Osteocyte (in vitro differentiated cells): Measurements from ENCODE around the gene HOXA3. TPM values are rescaled to one million over a fixed set of nuclear protein-coding genes. Genes with fewer than 3 reads are reported as not detected.

ENCODE experiments used
- DNase-seq: peaks from one replicate; pipeline ENCODE4 v3.0.0; 2021; ENCODE audit warnings: mixed read lengths; ENCODE audit not compliant: unreplicated experiment; ENCODE audit errors: extremely low spot score
- H3K27ac Mint-ChIP-seq: one replicate; pipeline ENCODE4 v1.8.0; 2021; ENCODE audit warnings: mild to moderate bottlenecking, mixed read lengths; ENCODE audit not compliant: unreplicated experiment
- H3K27me3 Mint-ChIP-seq: one replicate; pipeline ENCODE4 v1.8.0; 2021; ENCODE audit warnings: mixed read lengths; ENCODE audit not compliant: unreplicated experiment
- H3K36me3 Mint-ChIP-seq: one replicate; pipeline ENCODE4 v1.8.0; 2021; ENCODE audit warnings: mixed read lengths; ENCODE audit not compliant: unreplicated experiment
- H3K4me1 Mint-ChIP-seq: one replicate; pipeline ENCODE4 v1.8.0; 2021; ENCODE audit warnings: mixed read lengths; ENCODE audit not compliant: unreplicated experiment
- H3K4me3 Mint-ChIP-seq: one replicate; pipeline ENCODE4 v1.8.0; 2021; ENCODE audit warnings: mild to moderate bottlenecking, moderate library complexity, mixed read lengths; ENCODE audit not compliant: unreplicated experiment
- H3K9me3 Mint-ChIP-seq: one replicate; pipeline ENCODE4 v1.8.0; 2021; ENCODE audit warnings: mixed read lengths; ENCODE audit not compliant: unreplicated experiment
- total RNA-seq: library from RNA; stranded (reverse); gene quantifications from 2 replicates; pipeline ENCODE4 v1.2.1, GENCODE V29; 2021
- TF ChIP-seq, protein P1 (sequence below): fragments of 200-600 bp; sonication (generic); IDR thresholded peaks from 2 replicates; pipeline ENCODE4 v1.5.0; 2021; ENCODE audit warnings: antibody characterized with exemption, mild to moderate bottlenecking, moderate library complexity

HOXA3 gene
- total RNA-seq, 1 donor from 2014 or later: not detected

GRCh38 chr7:27092819-27093110, 59.6 kb downstream of the HOXA3 start:
- Mint-ChIP-seq H3K27me3 (peaks cover 83% of the 10 kb centered on the region), H3K4me3 (no peak overlapping the region), H3K27ac (no peak overlapping the region), H3K9me3 (no peaks in the 10 kb centered on the region), H3K36me3 (no peaks in the 10 kb centered on the region), H3K4me1 (peaks cover 10% of the 10 kb centered on the region)
- TF ChIP-seq, protein P1, sequence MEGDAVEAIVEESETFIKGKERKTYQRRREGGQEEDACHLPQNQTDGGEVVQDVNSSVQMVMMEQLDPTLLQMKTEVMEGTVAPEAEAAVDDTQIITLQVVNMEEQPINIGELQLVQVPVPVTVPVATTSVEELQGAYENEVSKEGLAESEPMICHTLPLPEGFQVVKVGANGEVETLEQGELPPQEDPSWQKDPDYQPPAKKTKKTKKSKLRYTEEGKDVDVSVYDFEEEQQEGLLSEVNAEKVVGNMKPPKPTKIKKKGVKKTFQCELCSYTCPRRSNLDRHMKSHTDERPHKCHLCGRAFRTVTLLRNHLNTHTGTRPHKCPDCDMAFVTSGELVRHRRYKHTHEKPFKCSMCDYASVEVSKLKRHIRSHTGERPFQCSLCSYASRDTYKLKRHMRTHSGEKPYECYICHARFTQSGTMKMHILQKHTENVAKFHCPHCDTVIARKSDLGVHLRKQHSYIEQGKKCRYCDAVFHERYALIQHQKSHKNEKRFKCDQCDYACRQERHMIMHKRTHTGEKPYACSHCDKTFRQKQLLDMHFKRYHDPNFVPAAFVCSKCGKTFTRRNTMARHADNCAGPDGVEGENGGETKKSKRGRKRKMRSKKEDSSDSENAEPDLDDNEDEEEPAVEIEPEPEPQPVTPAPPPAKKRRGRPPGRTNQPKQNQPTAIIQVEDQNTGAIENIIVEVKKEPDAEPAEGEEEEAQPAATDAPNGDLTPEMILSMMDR: no peak
- DNase-seq: no peak

GRCh38 chr7:27091941-27092818, 60.2 kb downstream of the HOXA3 start:
- no peak overlapping the region for H3K4me3 Mint-ChIP-seq
- H3K27me3 Mint-ChIP-seq: peaks cover 77% of the 10 kb centered on the region
- no peaks in the 10 kb centered on the region for H3K36me3 Mint-ChIP-seq
- no peaks in the 10 kb centered on the region for H3K9me3 Mint-ChIP-seq
- no peak for DNase-seq
- peaks cover 8% of the 10 kb centered on the region for H3K4me1 Mint-ChIP-seq
- TF ChIP-seq, protein P1: no peak
- H3K27ac Mint-ChIP-seq: no peak overlapping the region

DNA sequence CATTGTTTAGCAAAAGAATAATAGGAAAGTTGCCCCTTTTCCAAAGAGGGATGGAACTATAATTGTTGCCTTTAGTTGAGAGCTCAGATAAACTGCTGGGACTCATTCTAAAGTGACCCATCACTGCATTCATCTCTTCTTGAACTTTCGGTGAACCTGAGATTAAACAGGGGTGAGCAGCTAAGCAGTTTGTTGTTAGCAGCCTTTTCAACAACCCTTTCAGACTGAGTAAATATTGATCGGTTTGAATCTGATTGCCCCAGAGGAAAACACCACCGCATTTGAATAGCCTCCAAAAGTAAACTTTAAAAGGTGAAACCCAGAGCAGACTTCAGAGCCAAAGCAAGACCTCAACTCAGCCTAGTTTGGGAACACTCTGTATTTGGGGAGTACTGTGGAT, 61.3 kb downstream of the HOXA3 start:
- no peak for DNase-seq
- Mint-ChIP-seq H3K4me3 (no peak overlapping the region), H3K36me3 (no peaks in the 10 kb centered on the region), H3K27me3 (peaks cover 71% of the 10 kb centered on the region), H3K9me3 (no peaks in the 10 kb centered on the region), H3K27ac (no peak overlapping the region), H3K4me1 (peaks cover 2% of the 10 kb centered on the region)
- TF ChIP-seq, protein P1: no peak

DNA sequence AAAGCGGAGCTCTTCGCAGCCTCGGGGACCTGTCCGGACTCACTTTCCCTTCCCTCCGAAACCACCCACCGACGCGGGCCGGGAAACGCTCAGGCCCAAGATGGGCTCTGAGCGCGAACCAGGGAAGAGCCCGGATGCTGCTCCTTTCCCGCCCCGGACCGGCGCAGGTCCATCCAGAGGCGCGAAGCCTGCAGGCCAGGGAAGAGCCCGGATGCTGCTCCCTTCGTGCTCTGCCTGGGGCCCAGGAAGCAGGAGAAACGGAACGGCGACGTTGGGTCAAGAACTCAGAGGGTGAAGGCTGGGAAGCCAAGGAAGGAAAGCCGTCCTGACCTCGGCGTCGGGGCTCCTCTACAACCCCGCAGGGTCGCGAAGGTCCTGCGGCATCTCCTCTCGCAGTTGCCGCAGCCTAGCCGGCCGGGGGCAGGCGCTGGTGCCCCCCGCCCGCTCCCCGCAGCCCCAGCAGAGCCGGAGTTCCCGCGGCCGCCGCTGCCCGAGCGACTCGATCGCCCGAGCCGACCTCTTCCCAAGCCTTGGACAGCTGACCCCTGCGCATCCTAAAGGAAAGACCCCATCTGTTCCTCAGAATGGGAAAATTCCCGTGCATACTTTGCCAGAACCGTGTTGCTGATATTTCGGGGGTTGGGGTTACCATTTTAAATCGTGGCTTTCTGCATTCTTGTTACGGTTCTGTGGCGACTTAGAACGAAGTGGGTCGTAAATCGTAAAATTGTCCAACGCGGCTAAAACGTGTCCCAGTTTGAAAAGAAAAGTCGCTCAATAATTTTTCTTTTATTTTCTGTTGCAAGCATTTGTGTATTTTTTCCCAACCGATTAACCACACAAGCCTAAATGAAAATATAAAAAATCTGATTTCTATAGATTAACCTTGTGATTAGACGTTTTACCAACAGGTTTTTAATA, 64.1 kb downstream of the HOXA3 start:
- H3K4me1 Mint-ChIP-seq: no peaks in the 10 kb centered on the region
- H3K36me3 Mint-ChIP-seq: no peaks in the 10 kb centered on the region
- TF ChIP-seq, protein P1: no peak
- H3K9me3 Mint-ChIP-seq: no peaks in the 10 kb centered on the region
- DNase-seq: no peak
- H3K4me3 Mint-ChIP-seq: no peak overlapping the region
- peaks cover 45% of the 10 kb centered on the region for H3K27me3 Mint-ChIP-seq
- H3K27ac Mint-ChIP-seq: no peak overlapping the region

- DNase-seq: no peak
- Mint-ChIP-seq H3K4me1 (no peaks in the 10 kb centered on the region), H3K36me3 (no peaks in the 10 kb centered on the region), H3K27ac (no peak overlapping the region), H3K27me3 (peaks cover 2% of the 10 kb centered on the region), H3K4me3 (no peak overlapping the region), H3K9me3 (no peaks in the 10 kb centered on the region)
- TF ChIP-seq, protein P1: no peak
These were observed 68.7 kb downstream of the HOXA3 start for GRCh38 chr7:27083646-27084045.
